ENCODE results near the gene ADCY10.

GRCh38 chr1:167880580-167881021 is 33.3 kb downstream of the ADCY10 start:
- TF ChIP-seq CTCF (IDR thresholded peaks at IDR 0.05; ENCODE audit: extremely low read depth in 1 of 2, insufficient read depth in 1 of 2, low read depth in 1 of 2, low read length in 2 of 2) (no peak), FOS (IDR thresholded peaks at IDR 0.05; ENCODE audit: borderline replicate concordance, insufficient read depth, low read length) (no peak), EZH2 (IDR thresholded peaks at IDR 0.05; ENCODE audit: borderline replicate concordance, low read depth, low read length, severe bottlenecking) (no peak), POLR2AphosphoS5 (IDR thresholded peaks at IDR 0.05; ENCODE audit: insufficient read depth, low read depth, low read length) (no peak), MYC (IDR thresholded peaks at IDR 0.05; ENCODE audit: low read depth, low read length) (no peak), POLR2A (IDR thresholded peaks at IDR 0.05; ENCODE audit: low read depth, low read length) (no peak), MAX (IDR thresholded peaks at IDR 0.05; ENCODE audit: insufficient read depth, insufficient read length) (no peak), JUN (IDR thresholded peaks at IDR 0.05; ENCODE audit: borderline replicate concordance, insufficient read depth, insufficient read length, low read depth) (no peak), GATA2 (IDR thresholded peaks at IDR 0.05; ENCODE audit: insufficient read depth, insufficient read length, low read depth, low read length) (no peak)
